ENCODE measurements around the gene PACSIN2. TPM values are rescaled to one million over a fixed set of nuclear protein-coding genes. Genes with fewer than 3 reads are reported as not detected.

The PACSIN2 gene
- total and polyA plus RNA-seq, 2 experiments from 2014 or later: 23.5 to 57.3 TPM

- H3K27me3 ChIP-seq (ENCODE audit: insufficient read depth): no peaks in the 10 kb centered on the region
- H3F3A ChIP-seq (replicated peaks; ENCODE audit: low read depth): no peaks in the 10 kb centered on the region
- no peaks in the 10 kb centered on the region for H3K79me2 ChIP-seq (replicated peaks; ENCODE audit: insufficient read depth)
- H3K9me2 ChIP-seq (ENCODE audit: insufficient read depth): no peaks in the 10 kb centered on the region
- H2AFZ ChIP-seq: no peak overlapping the region
- H3K27me3 Mint-ChIP-seq (ENCODE audit: insufficient read depth, low read depth, poor library complexity): peaks cover 2% of the 10 kb centered on the region
- no peak overlapping the region for H3K4me2 ChIP-seq
- H4K20me1 ChIP-seq (replicated peaks; ENCODE audit: insufficient read depth): no peaks in the 10 kb centered on the region; the same call in 1 of the 2 replicates
- H3K4me3 Mint-ChIP-seq: no peak overlapping the region
- ATAC-seq: no peak
- 0 out of 2 replicates have a peak overlapping the region, but pooled peaks have one; percentile 66 for H3K27ac ChIP-seq (ENCODE audit: low read depth)
- no peaks in the 10 kb centered on the region for H3K9me3 Mint-ChIP-seq
- no peaks in the 10 kb centered on the region for H3K4me1 Mint-ChIP-seq
- H3K36me3 Mint-ChIP-seq (ENCODE audit: low read depth): no peaks in the 10 kb centered on the region
- H3K27ac Mint-ChIP-seq: no peak overlapping the region
- DNase-seq (ENCODE audit: low spot score): no peak
- TF ChIP-seq EZH2 (IDR thresholded peaks at IDR 0.05; ENCODE audit: low read depth, unreplicated experiment): no peak
- no peak for TF ChIP-seq ZNF331 (CRISPR knock-in tag; IDR thresholded peaks at IDR 0.05; ENCODE audit: low read depth)
- no peak for TF ChIP-seq ZNF114 (CRISPR knock-in tag; IDR thresholded peaks at IDR 0.05)
- TF ChIP-seq REST (IDR thresholded peaks at IDR 0.05; ENCODE audit: unreplicated experiment): no peak
- no peak for TF ChIP-seq CTCF (conservative IDR thresholded peaks at IDR 0.05; ENCODE audit: low read depth in 2 of 2)
- no peak for TF ChIP-seq EZH2phosphoT487 (IDR thresholded peaks at IDR 0.05; ENCODE audit: unreplicated experiment)
- TF ChIP-seq ZNF462 (CRISPR knock-in tag; IDR thresholded peaks at IDR 0.05): no peak
- no peak for TF ChIP-seq CREB1 (CRISPR knock-in tag; IDR thresholded peaks at IDR 0.05; ENCODE audit: low read depth)
- TF ChIP-seq ETS1 (IDR thresholded peaks at IDR 0.05): no peak
- no peak for TF ChIP-seq POLR2AphosphoS5 (IDR thresholded peaks at IDR 0.05; ENCODE audit: low read depth)
- no peak for TF ChIP-seq STAT1 (IDR thresholded peaks at IDR 0.05; ENCODE audit: unreplicated experiment)
- no peak for TF ChIP-seq JUNB (IDR thresholded peaks at IDR 0.05; ENCODE audit: unreplicated experiment)
- TF ChIP-seq NANOG (IDR thresholded peaks at IDR 0.05; ENCODE audit: borderline replicate concordance): no peak
- H3K36me3 ChIP-seq (ENCODE audit: insufficient read depth): no peaks in the 10 kb centered on the region
- no peak overlapping the region for H3K4me3 ChIP-seq
- H3K4me1 ChIP-seq (ENCODE audit: insufficient read depth): peaks cover 4% of the 10 kb centered on the region; the same call in 1 of the 2 replicates
Observed at GRCh38 chr22:42844756-42845155, 170.2 kb downstream of the PACSIN2 start.

Measured in GM23338 (cell line).